ENCODE results near the gene PRDM1.
"Not testable (repeated sequence)": the region's sequence is repeated elsewhere in the genome, so short reads cannot be mapped to it uniquely, and the experiment has no call there.

Gene PRDM1

GRCh38 chr6:106142876-106143431 is 56.8 kb downstream of the PRDM1 start:
- no peak for DNase-seq

DNA sequence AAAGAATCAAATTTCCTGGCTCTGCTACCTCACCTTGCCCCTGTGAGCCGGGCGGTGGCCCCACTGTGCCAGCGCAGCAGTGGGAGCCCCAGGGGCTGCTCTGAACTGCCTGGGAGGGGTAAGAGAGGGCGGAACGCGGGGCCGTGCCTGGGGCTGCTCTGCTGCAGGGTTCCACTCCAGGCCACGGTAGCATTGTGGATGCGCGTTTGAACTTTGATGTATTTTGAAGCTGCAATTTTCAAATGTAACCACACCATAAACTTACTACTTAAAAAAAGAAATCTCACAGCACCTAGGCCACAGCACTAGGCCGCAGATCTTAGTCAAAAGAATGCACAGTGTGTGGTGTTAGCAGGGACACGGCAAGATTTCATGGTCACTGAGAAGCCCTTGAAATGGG is 57.5 kb downstream of the PRDM1 start:
- DNase-seq = no peak

GRCh38 chr6:106145144-106145543 is 59.0 kb downstream of the PRDM1 start:
- no peak for DNase-seq

DNA sequence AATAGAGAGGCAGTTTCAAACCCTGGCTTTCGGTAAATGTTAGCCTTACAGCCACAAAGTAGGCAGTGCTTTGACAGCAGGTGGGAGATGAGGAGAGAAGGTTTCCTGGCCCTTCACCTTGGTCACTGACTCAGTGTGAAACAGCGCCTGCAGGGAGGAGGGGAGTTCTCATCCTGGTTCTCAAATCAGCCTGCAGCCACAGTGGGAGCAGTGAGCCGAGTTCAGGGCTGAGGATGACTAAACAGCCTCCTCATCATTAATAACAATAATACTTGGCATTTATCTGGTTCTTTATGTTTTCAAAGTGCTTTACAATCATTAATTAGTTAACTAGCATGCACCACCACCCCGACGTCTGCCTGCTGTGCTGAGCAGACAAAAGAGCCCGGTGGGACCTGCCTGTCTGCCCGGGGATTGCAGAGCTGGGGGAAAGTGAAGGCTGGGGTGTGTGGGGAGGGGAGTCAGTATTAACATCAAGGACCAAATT is 59.6 kb downstream of the PRDM1 start:
- DNase-seq = no peak

DNA sequence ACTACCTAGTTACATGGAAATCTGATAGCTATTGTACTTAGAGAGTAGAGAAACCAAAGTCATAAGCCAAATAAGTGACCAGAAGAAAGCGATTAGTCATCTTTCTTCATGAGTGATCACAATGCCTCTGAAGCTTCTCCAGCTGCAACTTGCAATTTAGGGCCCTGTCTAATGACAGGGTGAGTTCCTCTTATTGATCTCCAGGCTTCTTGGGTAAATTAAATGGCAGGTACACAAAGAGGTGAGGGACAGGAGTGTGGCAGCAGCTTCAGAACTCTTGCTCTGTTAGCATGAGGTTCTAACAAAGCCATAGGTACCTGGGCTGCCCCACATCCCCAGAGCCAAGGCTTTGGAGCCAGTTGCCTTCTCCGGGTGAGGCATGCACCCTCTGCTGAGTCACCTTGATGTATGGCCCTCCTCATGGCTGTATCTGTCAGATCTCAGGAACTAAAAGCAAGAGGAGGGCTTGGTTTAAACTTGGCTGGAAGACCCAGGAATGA is 60.8 kb downstream of the PRDM1 start:
- DNase-seq = no peak

- DNase-seq = no peak
Measured at GRCh38 chr6:106147476-106147875, 61.3 kb downstream of the PRDM1 start.

DNA sequence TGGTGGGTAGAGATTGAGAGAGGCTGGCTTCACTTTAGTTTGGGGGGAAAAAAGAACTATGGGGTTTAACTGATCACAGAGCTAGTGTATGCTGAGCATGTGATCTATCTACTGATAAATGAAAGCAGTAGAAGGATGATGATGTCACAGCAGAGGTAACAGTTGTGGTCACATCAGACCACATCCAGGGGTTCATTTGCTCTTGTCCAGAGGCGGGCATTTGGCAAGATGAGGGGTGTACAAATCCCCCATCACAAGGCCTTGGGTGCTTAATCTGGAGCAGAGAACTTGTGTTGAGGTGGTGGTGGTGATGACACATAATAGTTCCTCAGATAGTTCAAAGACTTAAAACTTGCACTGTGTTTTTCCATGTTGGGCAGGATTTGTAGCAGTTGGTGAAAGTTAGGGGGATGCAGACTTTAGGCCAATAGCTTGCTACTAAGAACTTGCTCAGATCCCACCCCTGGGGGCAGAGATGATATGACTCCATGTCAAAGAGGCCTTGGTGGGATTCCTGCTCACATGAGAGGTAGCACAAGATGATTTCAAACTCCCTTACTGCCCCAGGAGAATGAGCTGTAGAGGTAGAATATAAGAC is 63.4 kb downstream of the PRDM1 start:
- no peak for DNase-seq

DNA sequence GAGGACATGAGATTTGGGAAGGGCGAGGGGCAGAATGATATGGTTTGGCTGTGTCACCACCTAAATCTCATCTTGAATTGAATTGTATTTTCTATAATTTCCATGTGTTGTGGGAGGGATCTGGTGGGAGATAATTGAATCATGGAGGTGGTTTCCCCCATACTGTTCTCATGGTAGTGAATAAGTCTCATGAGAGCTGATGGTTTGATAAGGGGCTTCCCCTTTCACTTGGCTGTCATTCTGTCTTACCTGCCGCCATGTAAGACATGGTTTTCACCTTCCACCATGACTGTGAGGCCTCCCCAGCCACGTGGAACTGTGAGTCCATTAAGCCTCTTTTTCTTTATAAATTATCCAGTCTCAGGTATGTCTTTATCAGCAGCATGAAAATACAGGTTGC is 66.3 kb downstream of the PRDM1 start:
- not testable (repeated sequence) for DNase-seq

DNA sequence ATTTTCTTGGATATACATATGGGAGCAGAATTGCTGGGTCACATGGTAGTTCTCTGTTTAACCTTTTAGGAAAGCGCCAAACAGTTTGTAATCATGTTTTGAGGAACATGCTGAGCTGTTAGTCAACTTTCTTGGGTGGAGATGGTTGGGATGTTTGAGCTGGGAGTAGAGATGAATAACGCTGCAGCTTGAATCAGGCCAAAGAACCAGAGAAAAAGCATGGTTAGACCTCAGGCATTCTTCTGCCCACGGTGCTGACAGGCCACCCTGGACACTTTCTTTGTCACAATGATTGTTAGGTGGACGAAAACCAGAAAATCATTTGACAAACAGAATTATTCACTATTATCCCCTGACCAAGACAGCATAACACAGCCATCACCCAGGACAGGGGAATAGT is 66.8 kb downstream of the PRDM1 start:
- no peak for DNase-seq

DNA sequence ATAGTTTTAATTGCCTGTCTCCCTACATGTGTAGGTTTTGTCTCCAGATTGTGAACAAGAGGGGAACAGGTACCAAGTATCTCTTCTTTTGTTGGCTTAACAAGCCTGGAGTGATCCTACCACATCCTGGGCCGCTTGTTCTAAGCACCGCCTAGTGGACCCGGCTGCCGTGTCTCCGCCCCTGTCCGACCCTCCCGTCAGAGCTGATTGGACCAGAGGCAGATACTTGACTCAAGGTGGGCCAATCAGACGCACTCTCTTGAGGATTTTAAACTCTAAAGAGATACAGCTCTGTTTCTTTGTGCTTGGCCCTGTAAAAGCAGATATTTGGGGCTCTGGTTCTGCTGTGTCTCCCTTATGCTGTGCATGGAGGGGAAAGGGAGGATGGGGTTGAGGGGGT is 68.2 kb downstream of the PRDM1 start:
- DNase-seq = no peak

- DNase-seq = no peak
Measured at GRCh38 chr6:106155219-106155830, 69.2 kb downstream of the PRDM1 start.

DNA sequence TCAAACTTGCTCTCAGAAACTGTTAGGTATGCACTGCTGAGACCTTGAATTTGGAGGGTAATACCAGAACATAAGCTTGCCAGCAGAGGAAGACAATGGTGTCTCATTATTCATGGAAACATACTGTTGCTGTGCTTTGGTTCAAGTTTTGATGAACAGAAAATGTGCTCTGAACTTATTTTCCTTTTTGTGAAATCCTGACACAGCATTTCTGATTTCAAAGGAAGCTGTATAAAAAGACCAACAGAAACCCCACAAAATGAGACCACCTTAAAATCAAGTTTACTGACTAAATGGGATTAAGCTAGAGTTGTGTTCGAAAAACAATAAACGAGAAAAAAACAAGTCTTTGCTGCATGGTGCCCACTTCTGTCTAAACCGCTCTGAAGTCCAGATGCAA is 70.3 kb downstream of the PRDM1 start:
- no peak for DNase-seq

DNA sequence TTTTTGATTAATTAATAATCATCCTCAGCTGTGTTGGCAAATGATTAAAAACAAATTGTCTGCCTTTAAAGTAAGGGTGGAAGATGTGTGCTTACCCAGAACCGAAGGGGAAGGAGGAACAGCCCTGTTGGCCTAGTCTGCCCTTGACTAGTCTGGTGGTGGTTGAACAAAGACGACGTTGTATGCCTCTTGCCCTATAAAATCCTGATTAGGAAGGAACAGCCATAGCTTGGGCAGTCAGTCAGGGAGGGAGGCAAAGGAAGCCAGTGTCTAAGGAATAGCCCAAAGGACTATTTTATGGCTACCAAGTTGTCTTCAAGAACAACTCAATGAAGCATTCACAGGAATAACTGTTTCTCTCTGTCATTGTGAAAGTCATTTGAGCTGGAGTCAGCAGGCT is 70.7 kb downstream of the PRDM1 start:
- DNase-seq = no peak

DNA sequence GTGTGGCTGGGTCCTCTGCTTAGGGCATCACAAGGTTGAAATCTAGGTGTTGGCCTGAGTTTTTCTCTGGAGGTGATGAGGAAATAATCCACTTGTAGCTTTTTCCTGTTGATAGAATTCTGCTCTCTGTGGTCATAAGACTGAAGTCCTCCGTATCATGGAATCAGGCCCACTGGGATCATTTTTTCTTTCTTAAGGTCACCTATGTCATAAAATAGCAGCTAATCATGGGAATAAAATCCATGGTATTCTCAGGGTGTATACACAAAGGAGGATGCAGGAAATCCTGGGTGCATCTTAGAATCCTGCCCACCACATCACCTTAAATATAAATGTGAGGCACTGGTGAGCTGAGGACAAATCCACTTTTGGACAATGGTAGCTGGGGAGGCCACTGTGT is 72.7 kb downstream of the PRDM1 start:
- DNase-seq = no peak
